Measurements from ENCODE around the gene TRIM44.

The TRIM44 gene

GRCh38 chr11:35794850-35795249, 132.3 kb downstream of the TRIM44 start:
- no peak for TF ChIP-seq CTCF (IDR thresholded peaks at IDR 0.05)
- no peak overlapping the region for H3K4me3 ChIP-seq (ENCODE audit: low read depth, low read length)
- H3K9ac ChIP-seq = no peak overlapping the region
- H3K79me2 ChIP-seq = peaks cover 3% of the 10 kb centered on the region
- no peak overlapping the region for H3K27ac ChIP-seq
- no peaks in the 10 kb centered on the region for H3K9me3 ChIP-seq (ENCODE audit: control insufficient read depth, low read length)
- H2AFZ ChIP-seq = no peak overlapping the region
- H3K4me2 ChIP-seq (ENCODE audit: low read length) = no peak overlapping the region
- peaks cover 17% of the 10 kb centered on the region for H3K4me1 ChIP-seq
- H3K27me3 ChIP-seq (ENCODE audit: control insufficient read depth, insufficient read depth, low read length) = no peaks in the 10 kb centered on the region
- no peaks in the 10 kb centered on the region for H3K36me3 ChIP-seq (ENCODE audit: control insufficient read depth, insufficient read depth, low read length)

- H3K9me3 ChIP-seq (ENCODE audit: control insufficient read depth, low read length) = no peaks in the 10 kb centered on the region
- H3K27me3 ChIP-seq (ENCODE audit: control insufficient read depth, insufficient read depth, low read length) = no peaks in the 10 kb centered on the region
- no peak overlapping the region for H3K27ac ChIP-seq
- H3K4me1 ChIP-seq = peaks cover 9% of the 10 kb centered on the region
- no peak for TF ChIP-seq CTCF (IDR thresholded peaks at IDR 0.05)
- no peaks in the 10 kb centered on the region for H3K36me3 ChIP-seq (ENCODE audit: control insufficient read depth, insufficient read depth, low read length)
- peaks cover 3% of the 10 kb centered on the region for H3K79me2 ChIP-seq
- H3K4me2 ChIP-seq (ENCODE audit: low read length) = no peak overlapping the region
- H3K9ac ChIP-seq = no peak overlapping the region
- no peak overlapping the region for H2AFZ ChIP-seq
- H3K4me3 ChIP-seq (ENCODE audit: low read depth, low read length) = no peak overlapping the region
These were observed 134.0 kb downstream of the TRIM44 start for GRCh38 chr11:35796562-35796961.

GRCh38 chr11:35798423-35798822, 135.8 kb downstream of the TRIM44 start:
- Histone ChIP-seq H3K4me1 (no peaks in the 10 kb centered on the region), H3K9ac (no peak overlapping the region), H2AFZ (no peak overlapping the region), H3K79me2 (peaks cover 3% of the 10 kb centered on the region), H3K9me3 (ENCODE audit: control insufficient read depth, low read length) (no peaks in the 10 kb centered on the region), H3K27me3 (ENCODE audit: control insufficient read depth, insufficient read depth, low read length) (no peaks in the 10 kb centered on the region), H3K36me3 (ENCODE audit: control insufficient read depth, insufficient read depth, low read length) (no peaks in the 10 kb centered on the region), H3K4me2 (ENCODE audit: low read length) (no peak overlapping the region), H3K4me3 (ENCODE audit: low read depth, low read length) (no peak overlapping the region), H3K27ac (no peak overlapping the region)
- no peak for TF ChIP-seq CTCF (IDR thresholded peaks at IDR 0.05)

GRCh38 chr11:35798983-35799382, 136.4 kb downstream of the TRIM44 start:
- Histone ChIP-seq H3K27ac (no peak overlapping the region), H3K4me2 (ENCODE audit: low read length) (no peak overlapping the region), H3K9ac (no peak overlapping the region), H3K4me1 (no peaks in the 10 kb centered on the region), H3K79me2 (peaks cover 3% of the 10 kb centered on the region), H2AFZ (no peak overlapping the region), H3K27me3 (ENCODE audit: control insufficient read depth, insufficient read depth, low read length) (no peaks in the 10 kb centered on the region), H3K36me3 (ENCODE audit: control insufficient read depth, insufficient read depth, low read length) (no peaks in the 10 kb centered on the region), H3K4me3 (ENCODE audit: low read depth, low read length) (no peak overlapping the region), H3K9me3 (ENCODE audit: control insufficient read depth, low read length) (no peaks in the 10 kb centered on the region)
- TF ChIP-seq CTCF (IDR thresholded peaks at IDR 0.05) = no peak

- Histone ChIP-seq H3K36me3 (ENCODE audit: control insufficient read depth, insufficient read depth, low read length) (no peaks in the 10 kb centered on the region), H3K27me3 (ENCODE audit: control insufficient read depth, insufficient read depth, low read length) (no peaks in the 10 kb centered on the region), H3K27ac (no peak overlapping the region), H3K4me1 (no peaks in the 10 kb centered on the region), H3K4me3 (ENCODE audit: low read depth, low read length) (no peak overlapping the region), H3K9me3 (ENCODE audit: control insufficient read depth, low read length) (no peaks in the 10 kb centered on the region), H3K79me2 (peaks cover 3% of the 10 kb centered on the region), H3K9ac (no peak overlapping the region), H2AFZ (no peak overlapping the region), H3K4me2 (ENCODE audit: low read length) (no peak overlapping the region)
- no peak for TF ChIP-seq CTCF (IDR thresholded peaks at IDR 0.05)
These were observed 137.1 kb downstream of the TRIM44 start for GRCh38 chr11:35799655-35800054.
